Heart left ventricle (tissue), 16 donors: ENCODE data around the gene RAB33A. TPM values are rescaled to one million over a fixed set of nuclear protein-coding genes. Genes with fewer than 3 reads are reported as not detected.

Experiments
- ATAC-seq, 4 donors: fragments of 200-7000 bp; cut with Tn5 transposase; one replicate each; pipeline ENCODE4 v1.9.1; 2020 to 2022; ENCODE audit warnings: moderate library complexity in 4 of 4, mild to moderate bottlenecking in 3 of 4, moderate number of reproducible peaks in 1 of 4
- DNase-seq, 5 donors: peaks; one replicate each; pipeline ENCODE4 v3.0.0-alpha.2; 2020
- H3K27ac ChIP-seq, 12 donors: fragments of 200-600 bp; sonication (generic) in 4 of 12; one replicate each; pipeline versions ENCODE4 v1.5.0 to v1.8.0; 2016 to 2022; ENCODE audit warnings: mild to moderate bottlenecking in 2 of 12
- H3K27me3 ChIP-seq, 9 donors: fragments of 200-600 bp; sonication (generic) in 2 of 9; one replicate each; pipeline versions ENCODE4 v1.5.1 to v1.8.0; 2016 to 2022; ENCODE audit warnings: mild to moderate bottlenecking in 3 of 9
- H3K36me3 ChIP-seq, 9 donors: fragments of 200-600 bp; sonication (generic) in 2 of 9; one replicate each; pipeline versions ENCODE4 v1.5.0 to v1.8.0; 2018 to 2022; ENCODE audit warnings: mild to moderate bottlenecking in 2 of 9
- H3K4me1 ChIP-seq, 12 donors: fragments of 200-600 bp; sonication (generic) in 4 of 12; one replicate each; pipeline versions ENCODE4 v1.5.0 to v1.8.0; 2016 to 2022; ENCODE audit warnings: mild to moderate bottlenecking in 3 of 12
- H3K4me3 ChIP-seq, 12 donors: fragments of 200-600 bp; sonication (generic) in 4 of 12; one replicate each; pipeline versions ENCODE4 v1.5.0 to v1.8.0; 2017 to 2022; ENCODE audit warnings: mild to moderate bottlenecking in 9 of 12, moderate library complexity in 4 of 12
- H3K9me3 ChIP-seq, 12 donors: fragments of 200-600 bp; sonication (generic) in 4 of 12; one replicate each; pipeline versions ENCODE4 v1.5.0 to v1.8.0; 2016 to 2022; ENCODE audit warnings: mild to moderate bottlenecking in 1 of 12
- CTCF ChIP-seq, 12 donors: fragments of 200-600 bp; sonication (generic) in 4 of 12; IDR thresholded peaks; one replicate each; pipeline versions ENCODE4 v1.5.0 to v1.8.0; 2018 to 2022; ENCODE audit warnings: antibody characterized with exemption in 12 of 12, mild to moderate bottlenecking in 5 of 12
- POLR2A ChIP-seq, 2 donors: fragments of 450-650 bp; IDR thresholded peaks; one replicate each; pipeline ENCODE4 v1.6.1; 2017; ENCODE audit warnings: antibody characterized with exemption in 2 of 2, mild to moderate bottlenecking in 2 of 2, moderate library complexity in 2 of 2
- WGBS, 4 donors: extraction: QIAGEN DNeasy Blood & Tissue Kit in 2 of 4; methylation state at CpG; one replicate each; pipeline versions ENCODE4 v1.1.5 to v1.1.7; 2013 to 2018; 5-methylcytosine and 5-hydroxymethylcytosine counted together
- intact Hi-C, 10 donors: fragments of 100-400 bp; cut with DNase I; formaldehyde crosslinking; loops; one replicate each; pipeline versions ENCODE4 v1.11.1 to v1.14.2; 2022
- polyA plus RNA-seq, 2 donors: library from polyadenylated mRNA; stranded (reverse); fragments of 200-250 nt; gene quantifications; one replicate each; pipeline ENCODE4 v1.2.3, GENCODE V29; 2013
- total RNA-seq, 9 donors: library from RNA; depleted of rRNA in 2 of 9; stranded (reverse); fragments of >200 nt in 2 of 9; fragmentation: NEBNext Ultra II Directional in 3 of 9; extraction: Animal tissue kit (Norgen Biotek cat#: 25700) in 3 of 9; gene quantifications; one replicate each; pipeline versions ENCODE4 v1.1.0 to v1.2.4, GENCODE V29; 2016 to 2023
- donor health status: ischemic (EF 13 %, LVEDD 7.1; RV severe dilation, severe dysfunction).
- donor health status: healthy with polysubstance abuse.
- donor health status: DM: no; HTN: yes; CAD: no.
- donor health status: DM: no; HTN: no; CAD: no.
- donor health status: ischemic (EF 25% LVEDD 6.9; RV normal size, moderate dysfunction).
- donor health status: ischemic (EF 25% LVEDD 5.7; RV mildly dilated, moderate dysfunction).
- donor health status: healthy.
- donor health status: DM: yes; HTN: yes; CAD: no.
- donor health status: ischemic (EF 35%, LVEDD 5.7; RV mildly dilated, moderate dysfunction).
- donor health status: nonischemic (EF 11% LVEDD 7.7; RV severe dilation, severe dysfunction).
- donor health status: DM: yes; HTN: yes; CAD: no.
- donor health status: PGD.
- donor health status: ischemic (EF 29% LVEDD 5.4; RV normal size, mild dysfunction).
- donor health status: nonischemic (EF 23%, LVEDD 6.1; RV moderate dilation, normal function).

The RAB33A gene
- total and polyA plus RNA-seq, 11 donors: 0.23 to 7.9 (median 1.5) TPM

- no peak overlapping the region for H3K27ac ChIP-seq
- peaks cover 0 to 4% (median under 1%) of the 10 kb centered on the region in 12 donors for H3K4me1 ChIP-seq
- no peaks in the 10 kb centered on the region for H3K9me3 ChIP-seq
- TF ChIP-seq CTCF (IDR thresholded peaks at IDR 0.05) (no peak), POLR2A (IDR thresholded peaks at IDR 0.05) (no peak)
- ATAC-seq (no peak), DNase-seq (no peak)
- no peak overlapping the region for H3K4me3 ChIP-seq
- H3K36me3 ChIP-seq: peaks cover 0 to 88% (median 59%) of the 10 kb centered on the region in 9 donors
- 80 to 90% (median 85%) methylated on average over 5 of the region's 5 CpGs for whole genome bisulfite sequencing, 4 donors
- intact Hi-C loops: no loop called here
- no peaks in the 10 kb centered on the region for H3K27me3 ChIP-seq
Observed at GRCh38 chrX:130130990-130131389, 40.8 kb upstream of the RAB33A start.

GRCh38 chrX:130136496-130136895, 35.3 kb upstream of the RAB33A start:
- TF ChIP-seq POLR2A (IDR thresholded peaks at IDR 0.05): no peak
- ATAC-seq (no peak), DNase-seq (no peak)
- Histone ChIP-seq H3K4me3 (no peak overlapping the region), H3K27me3 (no peaks in the 10 kb centered on the region), H3K9me3 (no peaks in the 10 kb centered on the region), H3K27ac (no peak overlapping the region), H3K36me3 (peaks cover 0 to 89% (median 49%) of the 10 kb centered on the region in 9 donors), H3K4me1 (peaks cover 0 to 3% (median 0%) of the 10 kb centered on the region in 12 donors)
- intact Hi-C loops: no loop called here
- 68 to 78% (median 73%) methylated on average over 5 of the region's 5 CpGs for WGBS, 4 donors

GRCh38 chrX:130136961-130137360, 34.8 kb upstream of the RAB33A start:
- ATAC-seq (no peak), DNase-seq (no peak)
- intact Hi-C loops: no loop called here
- H3K9me3 ChIP-seq: no peaks in the 10 kb centered on the region
- no peak overlapping the region for H3K4me3 ChIP-seq
- peaks cover 0 to 3% (median 0%) of the 10 kb centered on the region in 12 donors for H3K4me1 ChIP-seq
- peaks cover 0 to 89% (median 47%) of the 10 kb centered on the region in 9 donors for H3K36me3 ChIP-seq
- TF ChIP-seq CTCF (IDR thresholded peaks at IDR 0.05) (no peak), POLR2A (IDR thresholded peaks at IDR 0.05) (no peak)
- no peaks in the 10 kb centered on the region for H3K27me3 ChIP-seq
- no peak overlapping the region for H3K27ac ChIP-seq
- WGBS, 4 donors: 74 to 91% (median 88%) methylated on average over 8 of the region's 8 CpGs

GRCh38 chrX:130139474-130140201, 32.1 kb upstream of the RAB33A start:
- WGBS, 4 donors: 30 to 41% (median 32%) methylated on average over 3 of the region's 3 CpGs
- intact Hi-C loops: loop anchor here in 1 of 10 donors (10.0 kb wide), 1 partner anchor 55 kb away; no protein-coding TSS in a partner anchor
- H3K4me1 ChIP-seq: peaks cover 0 to 3% (median 0%) of the 10 kb centered on the region in 12 donors
- no peak overlapping the region for H3K27ac ChIP-seq
- TF ChIP-seq POLR2A (IDR thresholded peaks at IDR 0.05) (no peak), CTCF (IDR thresholded peaks at IDR 0.05) (no peak)
- no peaks in the 10 kb centered on the region for H3K27me3 ChIP-seq
- peaks cover 0 to 88% (median 55%) of the 10 kb centered on the region in 9 donors for H3K36me3 ChIP-seq
- no peak for ATAC-seq
- H3K9me3 ChIP-seq: no peaks in the 10 kb centered on the region
- H3K4me3 ChIP-seq: no peak overlapping the region
- DNase-seq: no peak
